NCI-H446 (cell line): ENCODE measurements around the gene MAML3.

Experiments
- DNase-seq, 2 experiments: peaks; one replicate each; lab custom pipeline; 2025; lab: John Stamatoyannopoulos, UW

The MAML3 gene

DNA sequence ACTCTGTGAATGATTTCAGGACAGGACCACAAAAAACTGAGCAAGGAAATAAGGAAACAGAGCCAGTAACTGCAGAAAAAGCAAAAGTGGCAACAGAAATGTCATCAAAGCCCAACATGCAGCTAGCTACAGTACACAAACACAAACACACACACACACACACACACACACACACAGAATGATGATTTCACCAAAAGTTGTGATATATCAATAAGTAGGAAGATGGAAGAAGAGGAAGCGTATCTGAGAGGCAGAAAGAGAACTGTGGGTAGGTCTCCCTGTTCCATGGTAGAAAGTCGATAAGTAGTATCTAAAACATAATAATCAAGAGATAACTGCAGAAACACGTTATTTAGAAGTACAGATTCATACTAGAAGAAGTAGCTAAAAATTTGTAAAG is 340.1 kb downstream of the MAML3 start:
- no peak for DNase-seq

DNA sequence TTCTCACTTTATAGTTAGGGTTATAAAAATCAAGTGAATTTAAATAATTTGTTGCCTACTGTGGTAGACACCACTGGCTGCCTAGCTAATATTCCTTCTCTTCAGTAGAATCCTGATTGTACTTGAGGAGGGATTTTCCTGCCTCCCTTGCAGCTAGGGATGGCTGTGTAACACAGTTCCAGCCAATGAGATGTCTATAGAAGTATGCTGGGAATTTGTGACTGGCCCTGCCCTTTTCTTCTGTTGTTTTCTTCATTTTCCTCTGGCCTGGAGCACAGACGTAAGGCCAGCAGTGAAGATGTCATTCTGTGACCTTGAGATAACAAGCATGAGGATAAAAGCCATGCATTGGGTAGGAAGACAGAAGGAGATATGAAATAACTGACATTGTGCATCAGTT is 343.3 kb downstream of the MAML3 start:
- no peak for DNase-seq

DNA sequence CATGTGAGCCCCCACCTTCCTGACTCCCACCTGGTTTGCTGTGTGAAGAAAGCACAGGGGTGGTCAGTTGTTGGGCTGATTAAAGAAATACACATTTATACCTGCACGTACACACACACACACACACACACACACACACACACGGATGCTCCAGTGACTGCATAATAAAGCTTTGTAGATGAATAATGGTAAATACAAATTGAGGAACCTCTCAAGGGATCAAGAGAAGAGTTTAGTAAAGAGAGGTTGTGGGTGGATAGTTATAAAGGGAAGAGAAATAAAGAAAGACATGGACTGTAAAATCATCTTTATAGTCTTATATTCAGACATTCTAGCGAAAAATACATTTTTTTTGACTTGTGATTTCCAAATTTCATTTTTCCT is 344.2 kb downstream of the MAML3 start:
- DNase-seq: no peak

DNA sequence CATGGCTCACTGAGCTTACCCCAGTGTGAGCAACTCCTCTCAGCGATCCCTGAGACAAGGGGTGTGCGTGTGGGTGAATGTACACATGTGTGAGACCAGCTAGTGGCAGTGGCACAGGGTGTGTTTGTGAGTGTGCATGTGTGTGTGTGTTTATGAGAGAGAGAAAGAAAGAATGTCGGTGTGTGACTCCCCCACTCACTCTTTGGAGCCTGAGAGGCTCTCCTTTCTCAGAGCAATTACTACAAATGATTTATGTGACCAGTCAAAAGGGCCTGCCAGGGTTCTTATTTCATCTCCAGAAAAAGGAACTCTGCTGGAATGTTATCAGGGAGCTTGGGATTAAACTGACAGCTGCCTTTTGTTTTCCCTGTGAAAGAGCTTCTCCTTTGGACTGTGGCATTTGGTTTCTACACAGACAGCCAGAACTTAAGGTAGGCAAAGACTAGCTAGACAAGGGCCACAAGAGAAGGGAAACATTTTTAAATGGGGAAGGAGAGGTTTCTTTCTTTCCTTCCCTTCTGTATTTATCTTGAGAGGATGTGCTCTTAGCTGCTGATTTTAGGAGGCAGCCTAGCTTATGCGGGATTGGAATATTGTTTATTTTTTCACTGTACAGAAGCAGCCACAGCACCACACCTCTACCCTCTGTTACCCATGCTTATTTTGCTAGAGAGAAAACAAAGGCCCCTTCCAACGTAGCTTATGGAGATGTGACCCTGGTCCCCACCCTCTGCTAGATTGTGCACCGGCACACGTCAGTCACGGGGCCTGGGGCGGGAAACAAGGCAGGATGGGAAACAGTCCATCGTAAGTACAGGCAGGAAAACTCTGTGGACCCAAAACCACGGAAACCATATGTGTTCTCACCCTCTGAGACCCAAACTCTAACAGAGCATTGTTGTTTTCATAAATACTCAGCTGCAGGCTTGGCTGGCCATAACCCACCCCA is 344.9 kb downstream of the MAML3 start:
- DNase-seq: peak in 1 of 2 experiments; percentile 74

DNA sequence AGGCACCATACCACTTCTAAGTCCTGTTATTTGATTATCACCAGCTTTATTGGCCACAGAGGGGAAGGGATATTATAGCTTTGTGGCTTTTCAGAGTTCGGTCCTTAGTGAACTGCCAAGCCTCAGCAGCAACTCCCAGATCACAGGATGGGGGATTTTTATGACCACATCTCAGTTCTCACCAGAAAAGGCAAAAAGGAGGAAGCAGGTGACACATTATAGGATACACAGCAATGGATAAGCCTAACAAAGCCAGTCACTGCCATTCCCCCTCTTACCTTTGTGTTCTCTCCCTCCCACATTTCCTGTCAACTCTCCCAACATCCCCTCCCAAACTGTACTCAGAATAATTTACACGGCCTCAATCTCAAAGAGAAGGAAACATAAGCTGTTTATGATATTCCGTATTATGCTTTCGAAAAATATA is 345.6 kb downstream of the MAML3 start:
- no peak for DNase-seq

DNA sequence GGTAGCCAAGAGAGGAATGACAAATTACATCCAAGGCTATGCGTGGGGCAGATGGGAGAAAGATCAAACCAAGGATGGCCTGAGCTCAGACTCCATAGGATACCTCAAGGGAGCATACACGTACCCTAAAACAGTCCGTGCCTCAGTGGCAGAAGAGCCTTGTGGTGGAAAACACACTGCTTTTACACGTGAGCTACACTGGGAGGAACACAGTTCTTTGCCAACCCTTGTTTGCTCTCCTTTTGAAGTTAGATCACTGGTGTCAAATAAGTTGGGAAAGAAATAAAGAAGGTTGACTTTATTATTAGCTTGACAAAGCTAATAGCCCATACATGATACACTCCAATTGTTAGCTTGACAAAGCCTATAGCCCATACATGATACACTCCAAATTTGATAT is 346.5 kb downstream of the MAML3 start:
- DNase-seq: no peak

DNA sequence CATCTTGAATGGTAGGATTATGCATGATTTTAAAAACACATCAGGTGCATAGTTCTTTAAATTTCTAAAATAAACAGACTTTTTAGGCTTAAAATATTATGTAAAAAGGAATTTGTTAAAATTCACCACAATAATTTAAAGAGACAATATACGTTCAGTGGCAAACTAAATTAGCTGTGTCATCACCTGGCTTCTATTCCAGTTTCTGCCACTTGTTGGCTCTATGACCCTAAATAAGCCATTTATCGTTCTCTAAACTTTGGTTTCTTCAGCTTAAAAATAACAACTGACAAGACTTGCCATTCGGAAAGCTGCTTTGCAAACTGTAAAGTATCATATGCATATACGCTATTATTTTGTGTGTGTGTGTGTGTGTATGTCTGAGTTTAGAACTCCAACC is 347.1 kb downstream of the MAML3 start:
- DNase-seq: no peak

DNA sequence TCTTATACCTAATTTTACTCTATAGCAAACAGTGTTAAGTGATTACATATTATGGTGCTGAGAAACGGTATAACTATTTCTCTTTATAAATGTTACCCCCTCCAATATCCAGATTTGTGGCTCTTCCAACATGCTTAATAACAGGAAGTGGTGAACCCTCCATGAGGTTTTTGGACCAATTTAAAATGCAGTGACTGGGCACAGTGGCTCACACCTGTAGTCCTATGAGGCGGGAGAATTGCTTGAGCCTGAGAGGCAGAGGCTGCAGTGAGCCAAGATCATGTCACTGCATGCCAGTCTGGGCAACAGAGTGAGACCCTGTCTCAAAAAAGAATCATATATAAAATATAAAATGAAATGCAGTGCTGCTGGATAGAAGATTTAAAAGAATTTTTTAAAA is 351.1 kb downstream of the MAML3 start:
- no peak for DNase-seq

DNA sequence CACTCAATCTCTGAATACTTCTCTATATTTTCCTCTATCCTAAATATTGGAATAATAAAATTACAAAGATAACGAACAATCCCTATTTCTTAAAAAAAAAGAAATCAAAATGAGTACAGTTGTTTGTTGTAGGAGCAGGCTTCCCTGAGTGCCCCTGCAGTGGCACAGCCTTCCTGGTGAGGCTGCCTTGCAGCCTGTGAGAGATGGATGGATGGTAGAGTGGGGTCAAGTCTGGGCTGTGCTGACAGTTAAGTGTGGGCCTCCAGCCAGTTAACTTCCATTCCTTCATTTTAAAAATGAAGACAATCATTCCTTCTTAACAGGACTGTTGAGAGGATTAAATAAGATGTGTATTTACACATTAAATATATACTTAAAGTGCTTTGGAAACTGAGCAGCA is 351.5 kb downstream of the MAML3 start:
- no peak for DNase-seq

DNA sequence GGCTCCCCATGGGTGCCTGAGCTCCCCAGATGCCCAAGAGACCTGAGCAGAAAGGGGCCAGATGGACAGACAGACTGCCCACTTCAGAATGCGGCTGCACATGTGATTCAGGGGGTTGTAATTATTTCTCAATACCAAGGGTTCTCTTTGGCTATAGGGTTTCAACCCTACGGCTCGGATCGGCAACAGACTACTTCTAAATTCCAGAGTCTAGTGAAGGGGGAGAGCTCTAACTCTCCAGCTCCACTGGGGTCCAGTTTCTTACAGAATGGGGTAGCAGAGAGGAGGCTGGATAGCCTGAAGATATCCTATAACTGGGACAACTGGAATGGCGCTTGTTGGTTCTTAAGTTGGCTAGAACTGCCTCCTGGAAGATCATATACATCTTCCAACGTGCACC is 352.1 kb downstream of the MAML3 start:
- DNase-seq: peak in 1 of 2 experiments; percentile 43

DNA sequence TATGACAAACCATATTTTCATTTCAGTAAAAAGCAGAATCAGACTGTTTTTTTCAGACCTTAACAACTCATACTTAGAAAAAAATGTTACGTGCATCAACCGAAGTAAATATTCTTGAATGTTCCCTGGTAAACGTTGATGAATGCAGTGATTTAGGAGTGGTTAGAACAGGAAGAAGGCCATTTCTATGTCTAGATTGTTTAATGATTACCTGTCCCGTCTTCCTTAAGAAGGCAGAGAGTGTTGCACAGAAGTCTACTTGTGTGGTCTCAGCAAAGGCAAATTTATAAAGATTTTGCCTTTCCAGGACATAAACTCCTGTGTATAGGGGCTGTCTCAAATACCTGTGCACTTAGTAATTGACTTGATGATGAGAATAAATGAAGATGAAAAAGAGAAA is 353.9 kb downstream of the MAML3 start:
- DNase-seq: no peak

DNA sequence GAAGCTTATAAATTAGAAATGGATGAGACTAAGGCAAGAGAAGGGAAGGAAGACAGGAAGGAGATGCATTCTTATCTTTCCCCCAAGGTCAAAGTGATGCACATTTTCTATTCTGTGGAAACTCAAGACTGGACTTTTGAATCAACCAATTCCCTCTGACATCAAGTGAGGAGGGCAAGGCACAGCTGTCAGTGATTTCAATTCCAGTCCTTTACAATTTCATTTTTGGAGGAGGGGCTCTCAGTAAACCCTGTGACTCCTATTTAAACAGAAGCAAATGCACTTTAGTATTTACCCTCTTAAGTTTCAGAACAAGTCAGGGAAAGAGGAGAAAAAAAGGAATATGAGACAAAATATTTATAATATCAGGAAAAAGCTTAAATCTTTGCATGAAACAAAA is 354.4 kb downstream of the MAML3 start:
- no peak for DNase-seq

DNA sequence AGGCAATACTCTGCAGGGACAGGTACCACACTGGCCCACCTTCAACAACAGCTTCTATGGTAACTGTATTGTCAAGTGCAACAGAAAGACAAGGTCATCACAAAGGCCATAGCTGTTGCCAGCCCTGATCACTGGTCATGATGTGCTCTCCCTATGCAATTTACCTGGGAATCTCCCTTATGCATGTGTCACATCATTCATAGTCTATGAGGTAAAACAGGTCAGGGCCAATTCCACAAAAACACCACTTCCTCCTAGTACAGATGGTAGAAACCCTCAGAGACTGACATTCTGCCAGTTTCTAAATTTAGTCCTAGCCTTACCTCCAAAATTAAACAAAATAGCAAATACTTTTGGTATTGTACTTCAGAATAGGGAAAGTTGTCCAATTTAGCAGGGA is 355.5 kb downstream of the MAML3 start:
- DNase-seq: no peak

DNA sequence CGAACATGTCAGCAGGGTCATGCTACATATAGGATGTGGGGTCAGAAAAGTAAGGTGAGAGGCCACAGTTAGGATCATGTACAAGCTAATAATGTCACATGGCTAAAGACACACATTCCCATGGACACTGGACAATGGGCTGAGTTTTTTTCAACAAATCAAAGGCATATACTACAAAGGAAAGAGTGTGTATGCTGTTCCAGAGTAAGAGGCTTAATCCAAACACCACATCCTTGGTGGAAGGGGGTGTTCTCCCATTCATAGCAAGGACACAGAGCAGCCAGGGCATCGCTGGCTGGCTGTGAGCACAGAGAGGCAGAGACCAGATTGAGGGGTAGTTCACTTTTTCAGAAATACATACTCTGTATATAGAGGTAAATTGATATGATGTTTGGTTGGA is 356.7 kb downstream of the MAML3 start:
- no peak for DNase-seq

DNA sequence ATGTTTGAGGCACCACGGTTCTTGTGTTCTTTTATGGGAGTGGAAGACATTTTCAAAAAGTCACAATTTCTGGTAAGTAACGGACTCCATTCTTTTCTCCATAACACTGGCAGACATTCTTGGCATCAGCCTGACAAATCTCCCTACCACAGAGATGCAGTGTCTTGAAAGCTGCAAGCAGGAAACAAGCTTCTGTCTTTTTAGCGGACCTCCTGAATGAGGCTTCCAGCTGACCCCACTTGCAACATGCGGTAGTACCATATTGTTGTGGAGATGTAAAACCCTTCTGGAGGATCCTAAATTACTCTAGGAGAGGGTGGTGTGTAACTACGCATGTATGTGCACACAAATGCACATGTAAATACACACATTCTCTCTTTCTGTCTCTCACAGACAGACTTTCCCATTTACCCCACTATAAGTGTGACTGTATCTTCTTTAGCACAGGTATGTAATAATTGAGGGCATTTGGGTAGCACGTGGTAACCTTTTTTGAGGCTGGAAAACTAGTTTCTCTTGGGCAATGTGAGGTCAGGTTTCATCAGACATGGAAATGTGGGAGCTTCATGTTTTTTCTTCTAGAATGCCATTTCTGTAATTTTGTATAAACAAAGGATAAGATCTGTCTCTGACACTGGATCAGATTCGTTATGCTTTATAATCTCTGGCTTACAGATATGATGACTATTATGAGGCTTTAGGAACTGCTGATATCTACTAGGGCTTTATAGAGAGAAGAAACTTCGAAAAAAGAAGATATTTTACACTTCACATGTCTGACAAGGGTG is 358.3 kb downstream of the MAML3 start:
- no peak for DNase-seq

DNA sequence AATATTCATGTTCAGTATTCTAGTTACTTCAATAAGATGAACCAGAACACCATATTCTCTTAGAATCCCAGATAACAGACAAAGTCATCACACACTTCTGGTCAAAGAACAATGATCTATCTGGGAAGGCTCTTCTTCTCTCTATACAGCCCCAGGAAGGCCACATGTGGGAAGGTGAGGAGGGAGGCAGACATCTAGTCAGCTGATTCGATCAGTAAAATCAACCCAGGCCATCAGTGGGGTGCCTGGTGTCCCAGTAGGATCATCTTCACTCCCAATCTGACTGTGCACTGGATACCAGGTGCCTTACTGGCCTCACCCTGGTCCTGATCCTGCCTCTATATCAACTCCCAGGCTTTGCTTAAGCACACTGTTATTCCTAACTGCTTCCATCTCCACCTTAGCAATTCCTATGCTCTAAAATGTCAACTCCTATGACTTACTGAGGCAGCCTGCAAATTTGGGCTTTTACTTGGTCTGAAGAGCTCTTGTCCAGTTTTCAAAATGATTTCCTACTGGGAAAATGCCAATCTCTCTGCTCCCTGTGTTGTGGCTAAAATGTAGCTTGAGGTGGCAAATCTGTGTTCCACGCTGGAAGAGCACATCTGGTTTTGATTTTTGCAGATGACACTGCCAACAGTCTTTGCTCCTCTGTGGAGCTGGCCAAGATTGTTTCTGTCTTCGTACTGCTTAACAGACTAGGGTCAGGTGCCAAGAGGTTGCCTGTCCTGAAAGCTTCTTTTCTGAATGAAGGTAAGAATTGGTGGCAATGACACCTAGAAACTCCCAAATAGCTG is 359.6 kb downstream of the MAML3 start:
- peak; percentile 58 to 88 for DNase-seq

DNA sequence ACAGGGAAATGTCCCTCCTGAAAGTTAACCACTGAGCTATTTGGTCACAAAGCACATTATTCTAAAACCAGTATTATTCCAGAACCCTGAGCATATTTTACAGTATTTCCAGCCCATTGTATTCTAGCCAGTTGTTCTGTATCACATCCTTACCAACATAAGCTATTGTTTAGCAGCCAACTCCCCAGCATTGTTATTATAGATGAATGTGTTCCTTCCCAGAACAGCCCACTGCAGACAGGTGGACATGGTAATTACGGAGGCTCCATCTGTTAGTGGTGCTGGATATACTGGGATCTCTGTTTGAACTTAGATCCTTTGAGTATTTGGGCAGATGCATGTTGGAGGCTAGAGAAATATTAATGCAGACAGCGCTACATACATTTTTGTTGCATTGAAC is 362.3 kb downstream of the MAML3 start:
- DNase-seq: no peak

DNA sequence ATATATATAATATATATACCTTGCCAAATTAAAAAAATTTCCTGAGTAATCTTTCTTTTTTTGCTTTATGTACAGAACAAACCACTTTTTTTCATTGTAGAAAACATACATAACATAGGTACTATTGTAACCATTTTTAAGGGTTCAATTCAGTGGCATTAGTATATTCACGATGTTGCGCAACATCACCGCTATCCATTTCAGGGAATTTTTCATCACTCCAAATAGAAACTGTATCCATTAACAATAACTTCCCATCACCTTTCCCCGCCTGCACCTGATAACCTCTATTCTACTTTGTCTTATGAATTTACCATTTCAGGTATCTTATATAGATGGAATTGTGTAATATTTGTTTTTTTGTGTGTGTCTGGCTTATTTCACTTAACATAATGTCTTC is 363.7 kb downstream of the MAML3 start:
- DNase-seq: no peak

DNA sequence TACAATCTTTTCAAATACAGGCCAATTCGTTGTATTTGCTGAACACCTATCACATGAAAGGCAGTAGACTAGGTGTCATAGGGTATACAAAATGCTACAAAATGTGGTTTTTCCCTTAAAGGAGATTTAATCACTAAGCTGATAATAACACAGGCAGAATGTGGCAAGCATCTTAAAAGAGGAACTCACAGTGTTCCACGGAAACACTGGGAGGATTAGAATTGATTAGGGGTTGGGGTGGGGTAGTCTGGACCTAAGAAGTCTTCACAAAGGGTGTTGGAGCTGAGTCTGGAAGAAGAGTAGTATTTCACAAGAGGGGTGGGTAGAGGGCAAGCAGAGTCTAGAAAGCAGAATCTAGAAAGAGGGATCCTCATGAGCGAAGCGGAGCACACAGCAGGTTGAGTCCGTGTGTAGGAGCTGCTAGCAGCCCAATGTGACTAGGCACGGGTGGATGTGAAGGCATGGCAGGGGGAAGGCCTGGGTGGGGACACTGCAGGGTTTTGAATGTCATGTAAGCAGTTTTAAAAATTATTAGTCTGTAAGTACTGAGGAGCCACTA is 364.8 kb downstream of the MAML3 start:
- no peak for DNase-seq

DNA sequence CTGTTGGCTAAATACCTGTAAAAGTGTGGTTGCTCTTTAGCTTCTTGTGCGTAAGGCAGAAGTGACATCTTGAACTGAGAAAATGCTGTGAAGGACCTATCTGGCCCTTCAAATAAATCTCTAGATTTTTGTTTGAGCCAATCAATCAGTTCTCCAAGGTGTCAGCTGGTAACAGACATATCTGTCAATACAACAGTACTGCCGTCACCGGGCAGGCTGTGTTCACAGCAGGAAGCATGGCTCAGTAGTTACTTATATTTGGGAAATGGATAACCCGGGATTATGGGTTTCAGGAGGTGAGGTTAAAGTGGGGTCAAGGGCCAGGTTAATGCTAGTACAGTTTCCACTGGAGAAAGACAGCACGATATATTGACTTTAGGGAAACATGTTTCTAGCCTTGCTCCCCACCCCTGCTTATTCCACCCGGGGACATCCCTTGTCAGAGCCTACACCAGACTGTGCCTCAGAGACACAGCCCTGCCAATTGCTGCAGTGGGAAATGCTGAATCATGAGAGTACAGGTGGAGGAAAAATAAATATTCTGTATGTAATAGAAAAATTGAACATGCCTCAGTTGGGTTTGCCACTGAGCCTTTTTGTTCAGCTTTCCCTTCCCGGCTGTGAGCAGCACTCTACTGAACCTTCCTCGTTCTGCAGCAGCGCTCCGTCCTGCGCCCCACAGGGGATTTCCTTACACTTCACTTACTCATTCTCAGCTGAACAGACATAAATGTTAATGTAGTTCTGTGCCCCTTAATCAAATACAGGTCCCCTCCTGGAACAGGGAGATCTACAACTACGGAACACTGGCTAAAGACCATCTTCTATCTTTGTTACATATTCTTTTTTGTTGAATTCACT is 367.3 kb downstream of the MAML3 start:
- DNase-seq: no peak

DNA sequence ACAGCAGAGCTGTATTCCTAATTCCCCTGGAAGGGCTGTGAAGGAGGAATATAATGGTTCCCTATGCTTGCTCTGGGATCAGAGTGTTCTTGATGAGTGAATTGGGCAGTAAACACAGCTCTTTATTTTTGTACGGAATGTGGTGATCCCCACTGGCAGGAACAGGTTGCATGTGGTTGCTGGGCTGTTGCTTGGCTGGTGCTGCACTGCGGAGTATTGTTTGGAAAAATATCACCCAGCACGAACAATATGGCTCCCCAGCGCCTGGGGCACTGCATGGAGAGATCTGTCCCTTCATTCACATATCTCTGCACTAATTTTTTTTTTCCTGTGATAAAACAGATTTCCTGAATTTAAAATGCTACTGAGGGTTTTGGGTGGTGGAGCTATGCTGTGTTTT is 368.6 kb downstream of the MAML3 start:
- DNase-seq: no peak
